OCI-LY7 (cell line): Measurements from ENCODE around the gene UBL3. TPM values are rescaled to one million over a fixed set of nuclear protein-coding genes. Genes with fewer than 3 reads are reported as not detected.

Source experiments
- BruUV-seq: library from RNA; stranded (reverse); fragments of 400-500 nt; replicated peaks from 2 replicates; lab custom pipeline; 2021; lab: Mats Ljungman, UMichigan
- CTCF ChIA-PET: fragments of 300-600 bp; sonication (Branson Sonifier 250); formaldehyde crosslinking; loops from one replicate; lab custom pipeline; 2022; ENCODE audit warnings: antibody characterized with exemption; ENCODE audit not compliant: unreplicated experiment; lab: Charles Lee
- POLR2A ChIA-PET: fragments of 300-600 bp; sonication (Branson Sonifier 250); formaldehyde crosslinking; loops from one replicate; lab custom pipeline; 2022; ENCODE audit warnings: antibody characterized with exemption; lab: Charles Lee
- DNase-seq: peaks from one replicate; pipeline ENCODE4 v3.0.0-alpha.2; 2015; ENCODE audit warnings: low spot score
- H2AFZ ChIP-seq: fragments of 200-600 bp; sonication (generic), shearing (Covaris generic); 2 replicates; pipeline ENCODE4 v1.6.1; 2014; ENCODE audit warnings: mild to moderate bottlenecking, antibody characterized with exemption, low read length, moderate library complexity
- H3K27ac ChIP-seq: fragments of 200-600 bp; sonication (generic); 2 replicates; pipeline ENCODE4 v1.5.1; 2014; ENCODE audit warnings: mixed run types, low read depth, mild to moderate bottlenecking, moderate library complexity, low read length, inconsistent platforms; ENCODE audit not compliant: poor library complexity, severe bottlenecking
- H3K36me3 ChIP-seq: fragments of 200-600 bp; sonication (generic); 2 replicates; pipeline ENCODE4 v1.6.1; 2014; ENCODE audit warnings: mild to moderate bottlenecking, antibody characterized with exemption, low read length, moderate library complexity, mixed read lengths; ENCODE audit not compliant: insufficient read depth
- H3K4me1 ChIP-seq: fragments of 200-600 bp; sonication (generic); 2 replicates; pipeline ENCODE4 v1.5.1; 2014; ENCODE audit warnings: mild to moderate bottlenecking, low read length; ENCODE audit not compliant: insufficient read depth, poor library complexity, severe bottlenecking
- H3K4me2 ChIP-seq: fragments of 200-600 bp; sonication (generic); 2 replicates; pipeline ENCODE4 v1.6.1; 2014; ENCODE audit warnings: mild to moderate bottlenecking, low read length
- H3K4me3 ChIP-seq: fragments of 200-600 bp; sonication (generic); 2 replicates; pipeline ENCODE4 v1.5.1; 2014; ENCODE audit warnings: mild to moderate bottlenecking, low read depth, low read length; ENCODE audit not compliant: poor library complexity, severe bottlenecking
- H3K79me2 ChIP-seq: fragments of 200-600 bp; sonication (generic); 2 replicates; pipeline ENCODE4 v1.6.1; 2016; ENCODE audit warnings: low read depth, mild to moderate bottlenecking, low read length, moderate library complexity, mixed read lengths; ENCODE audit not compliant: insufficient read depth
- H3K9me2 ChIP-seq: fragments of 200-600 bp; sonication (generic); 2 replicates; pipeline ENCODE4 v1.6.1; 2016; ENCODE audit warnings: mild to moderate bottlenecking, low read length, mixed read lengths; ENCODE audit not compliant: insufficient read depth
- H3K9me3 ChIP-seq: fragments of 200-600 bp; sonication (generic); 2 replicates; pipeline ENCODE4 v1.6.1; 2014; ENCODE audit warnings: mild to moderate bottlenecking, mixed run types, low read length, mixed read lengths
- H4K20me1 ChIP-seq: fragments of 200-600 bp; sonication (generic); 2 replicates; pipeline ENCODE4 v1.6.1; 2014; ENCODE audit warnings: mild to moderate bottlenecking, antibody characterized with exemption, low read length, moderate library complexity, mixed read lengths; ENCODE audit not compliant: insufficient read depth
- EZH2phosphoT487 ChIP-seq: fragments of 200-600 bp; sonication (generic); IDR thresholded peaks from 2 replicates; pipeline ENCODE4 v1.6.1; 2018; ENCODE audit warnings: low read depth, borderline replicate concordance, mild to moderate bottlenecking, mixed run types, antibody characterized with exemption, low read length, moderate library complexity, mixed read lengths
- intact Hi-C: fragments of 100-400 bp; cut with micrococcal nuclease; formaldehyde crosslinking; loops from one replicate; pipeline ENCODE4 v1.10.0; 2022; ENCODE audit not compliant: unreplicated experiment
- total RNA-seq, 2 experiments: library from RNA; depleted of rRNA in 1 of 2; stranded (reverse); fragments of >200 nt in 1 of 2; shearing (Covaris generic) in 1 of 2; gene quantifications; 2 replicates each; pipeline ENCODE4 v1.2.3, GENCODE V29; 2014 to 2022
- TF ChIP-seq, protein P1 (sequence below): fragments of 200-600 bp; sonication (generic); conservative IDR thresholded peaks from 2 replicates; pipeline ENCODE4 v1.5.1; 2014; ENCODE audit warnings: mild to moderate bottlenecking, antibody characterized with exemption, low read length, moderate library complexity, mixed read lengths

UBL3 gene
- total RNA-seq, 2 experiments from 2014 or later: 5.6 to 11.4 TPM

DNA sequence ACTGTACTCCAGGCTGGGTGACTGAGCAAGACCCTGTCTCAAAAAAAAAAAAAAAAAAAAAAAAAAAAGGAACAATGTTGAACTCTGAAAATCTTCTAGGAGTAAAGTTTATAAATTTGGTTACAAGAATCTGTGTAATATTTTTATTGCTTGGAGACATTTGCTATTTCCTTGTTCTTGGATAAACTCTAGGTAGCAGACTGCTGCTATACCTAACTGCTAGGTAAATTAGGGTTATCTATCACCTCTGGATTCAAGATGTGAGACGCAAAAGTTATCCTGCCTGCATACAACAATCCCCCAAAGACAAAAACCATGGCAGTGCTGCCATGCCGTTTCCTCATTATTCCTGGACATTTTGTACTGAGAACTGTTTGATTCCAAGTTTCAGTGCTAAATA lies 33.7 kb downstream of the UBL3 start:
- no TSS peak for BruUV-seq
- DNase-seq: no peak
- H4K20me1 ChIP-seq: peaks cover 32% of the 10 kb centered on the region
- no peak overlapping the region for H2AFZ ChIP-seq
- no peak overlapping the region for H3K4me2 ChIP-seq
- no peaks in the 10 kb centered on the region for H3K9me3 ChIP-seq
- ChIA-PET POLR2A (interaction anchor here (1.0 to 1.7 kb wide), 3 partner anchors 8 to 34 kb away, joined by 3 to 5 read pairs (median 5); partner anchors contain the start of gene UBL3), CTCF (no interaction called here)
- no peak overlapping the region for H3K4me3 ChIP-seq
- no peak for TF ChIP-seq EZH2phosphoT487
- TF ChIP-seq, protein P1, sequence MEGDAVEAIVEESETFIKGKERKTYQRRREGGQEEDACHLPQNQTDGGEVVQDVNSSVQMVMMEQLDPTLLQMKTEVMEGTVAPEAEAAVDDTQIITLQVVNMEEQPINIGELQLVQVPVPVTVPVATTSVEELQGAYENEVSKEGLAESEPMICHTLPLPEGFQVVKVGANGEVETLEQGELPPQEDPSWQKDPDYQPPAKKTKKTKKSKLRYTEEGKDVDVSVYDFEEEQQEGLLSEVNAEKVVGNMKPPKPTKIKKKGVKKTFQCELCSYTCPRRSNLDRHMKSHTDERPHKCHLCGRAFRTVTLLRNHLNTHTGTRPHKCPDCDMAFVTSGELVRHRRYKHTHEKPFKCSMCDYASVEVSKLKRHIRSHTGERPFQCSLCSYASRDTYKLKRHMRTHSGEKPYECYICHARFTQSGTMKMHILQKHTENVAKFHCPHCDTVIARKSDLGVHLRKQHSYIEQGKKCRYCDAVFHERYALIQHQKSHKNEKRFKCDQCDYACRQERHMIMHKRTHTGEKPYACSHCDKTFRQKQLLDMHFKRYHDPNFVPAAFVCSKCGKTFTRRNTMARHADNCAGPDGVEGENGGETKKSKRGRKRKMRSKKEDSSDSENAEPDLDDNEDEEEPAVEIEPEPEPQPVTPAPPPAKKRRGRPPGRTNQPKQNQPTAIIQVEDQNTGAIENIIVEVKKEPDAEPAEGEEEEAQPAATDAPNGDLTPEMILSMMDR: no peak
- H3K36me3 ChIP-seq: no peaks in the 10 kb centered on the region
- H3K27ac ChIP-seq: no peak overlapping the region
- no peaks in the 10 kb centered on the region for H3K79me2 ChIP-seq
- intact Hi-C loops: no loop called here
- H3K4me1 ChIP-seq: peaks cover 12% of the 10 kb centered on the region
- no peaks in the 10 kb centered on the region for H3K9me2 ChIP-seq

DNA sequence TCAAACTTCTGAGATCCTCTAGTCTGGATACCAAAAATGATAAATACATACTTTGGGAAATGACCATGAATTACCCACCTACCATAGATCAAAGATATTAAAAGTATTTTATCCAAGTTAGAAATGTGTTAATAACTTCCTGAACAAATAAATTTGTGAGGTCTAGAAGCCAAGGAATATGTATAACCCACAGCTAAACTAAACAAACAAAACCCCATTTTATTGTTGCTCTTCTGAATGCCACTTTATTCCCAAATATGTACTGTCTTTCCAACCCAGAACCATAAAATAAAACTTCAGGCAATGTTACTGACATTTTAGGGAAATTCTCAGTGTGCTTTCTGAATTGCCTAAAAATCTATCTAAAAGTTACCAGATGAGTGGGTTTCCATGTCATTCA lies 35.1 kb downstream of the UBL3 start:
- intact Hi-C loops: no loop called here

DNA sequence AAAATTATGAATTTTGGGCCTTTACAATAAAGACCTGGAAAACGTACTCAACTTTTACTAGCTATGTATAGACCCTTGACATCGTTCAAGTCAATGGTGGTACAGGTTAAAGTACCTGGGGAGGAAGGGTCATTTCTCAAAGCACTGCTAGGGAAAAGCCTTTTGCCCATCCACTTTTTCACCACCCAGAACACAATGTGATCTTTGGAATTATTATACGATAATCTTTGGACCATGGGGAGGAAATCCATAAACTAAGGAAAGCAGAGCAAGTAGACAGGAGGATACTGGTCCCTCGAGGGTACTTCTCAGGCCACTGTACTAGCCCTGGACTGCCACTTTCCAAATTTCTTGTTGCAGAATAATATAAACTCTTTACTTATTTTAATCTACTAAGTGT lies 39.5 kb downstream of the UBL3 start:
- intact Hi-C loops: no loop called here
- Histone ChIP-seq H3K27ac (no peak overlapping the region), H3K79me2 (no peaks in the 10 kb centered on the region), H3K36me3 (no peaks in the 10 kb centered on the region), H2AFZ (no peak overlapping the region), H4K20me1 (peaks cover 20% of the 10 kb centered on the region), H3K9me2 (no peaks in the 10 kb centered on the region), H3K4me2 (no peak overlapping the region), H3K4me1 (no peaks in the 10 kb centered on the region), H3K9me3 (no peaks in the 10 kb centered on the region), H3K4me3 (no peak overlapping the region)
- DNase-seq: no peak
- BruUV-seq: no TSS peak
- TF ChIP-seq, protein P1: no peak
- no peak for TF ChIP-seq EZH2phosphoT487
- ChIA-PET POLR2A (interaction anchor here (1.5 kb wide), 1 partner anchor 9 kb away, joined by 3 read pairs; no protein-coding TSS in a partner anchor), CTCF (no interaction called here)

More for the DNA sequence above, 35.1 kb downstream of the UBL3 start:
- no peak overlapping the region for H3K27ac ChIP-seq
- peaks cover 32% of the 10 kb centered on the region for H4K20me1 ChIP-seq
- no peak overlapping the region for H2AFZ ChIP-seq
- CTCF ChIA-PET: no interaction called here
- no peaks in the 10 kb centered on the region for H3K79me2 ChIP-seq
- H3K36me3 ChIP-seq: no peaks in the 10 kb centered on the region
- H3K9me3 ChIP-seq: no peaks in the 10 kb centered on the region
- H3K9me2 ChIP-seq: no peaks in the 10 kb centered on the region
- H3K4me2 ChIP-seq: no peak overlapping the region
- BruUV-seq: no TSS peak
- H3K4me3 ChIP-seq: no peak overlapping the region
- H3K4me1 ChIP-seq: peaks cover 12% of the 10 kb centered on the region
- no peak for TF ChIP-seq EZH2phosphoT487
- TF ChIP-seq, protein P1: no peak
- POLR2A ChIA-PET: interaction anchor here (0.6 kb wide), 2 partner anchors 478 to 710 kb away, joined by 3 read pairs; no protein-coding TSS in a partner anchor
- no peak for DNase-seq
